IMR-90 (cell line): ENCODE measurements around the gene PRMT1. TPM values are rescaled to one million over a fixed set of nuclear protein-coding genes. Genes with fewer than 3 reads are reported as not detected.

Experiments
- ATAC-seq: fragments of 200-7000 bp; cut with Tn5 transposase; 2 replicates; pipeline ENCODE4 v1.9.1; 2020; ENCODE audit warnings: low read depth, mild to moderate bottlenecking, moderate library complexity
- BruUV-seq: library from RNA; stranded (reverse); fragments of 400-500 nt; replicated peaks from 2 replicates; lab custom pipeline; 2021; lab: Mats Ljungman, UMichigan
- CTCF ChIA-PET: fragments of 300-600 bp; formaldehyde crosslinking; extraction: SDS; loops from one replicate; lab custom pipeline; 2021; ENCODE audit warnings: antibody characterized with exemption; lab: Yijun Ruan, JAX
- POLR2A ChIA-PET: fragments of 300-600 bp; sonication (Branson Sonifier 250); formaldehyde crosslinking; loops from one replicate; lab custom pipeline; 2022; ENCODE audit warnings: antibody characterized with exemption; ENCODE audit not compliant: unreplicated experiment; lab: Charles Lee
- DNase-seq: peaks from one replicate; pipeline ENCODE4 v3.0.0; 2013
- H2AFZ ChIP-seq: replicated peaks from 2 replicates; pipeline ENCODE3; 2013; ENCODE audit warnings: low read length, mild to moderate bottlenecking; ENCODE audit not compliant: poor library complexity
- H2AK5ac ChIP-seq: 2 replicates; pipeline ENCODE4 v1.6.1; 2013; ENCODE audit warnings: low read depth, low read length, inconsistent platforms
- H2AK9ac ChIP-seq: replicated peaks from 2 replicates; pipeline ENCODE3; 2013; ENCODE audit warnings: mild to moderate bottlenecking, low read depth, low read length, moderate library complexity; ENCODE audit not compliant: poor library complexity
- H2BK120ac ChIP-seq: 2 replicates; pipeline ENCODE4 v1.6.1; 2013; ENCODE audit warnings: low read depth, low read length, inconsistent platforms
- H2BK15ac ChIP-seq: 3 replicates; pipeline ENCODE4 v1.6.1; 2013; ENCODE audit warnings: low read depth, low read length, inconsistent platforms
- H2BK20ac ChIP-seq: 2 replicates; pipeline ENCODE4 v1.6.1; 2013; ENCODE audit warnings: low read depth, mild to moderate bottlenecking, inconsistent platforms, low read length, moderate library complexity
- H2BK5ac ChIP-seq: 2 replicates; pipeline ENCODE4 v1.6.1; 2013; ENCODE audit warnings: mild to moderate bottlenecking, low read depth, low read length, inconsistent platforms; ENCODE audit not compliant: poor library complexity, severe bottlenecking
- H3K14ac ChIP-seq: replicated peaks from 2 replicates; pipeline ENCODE4 v1.6.1; 2013; ENCODE audit warnings: low read depth, low read length, inconsistent platforms
- H3K18ac ChIP-seq: 2 replicates; pipeline ENCODE4 v1.6.1; 2013; ENCODE audit warnings: low read depth, low read length, control low read depth
- H3K23ac ChIP-seq: 2 replicates; pipeline ENCODE4 v1.6.1; 2013; ENCODE audit warnings: low read depth, low read length, inconsistent platforms
- H3K27ac ChIP-seq: 2 replicates; pipeline ENCODE4 v1.5.1; 2013; ENCODE audit warnings: mild to moderate bottlenecking, control low read depth, low read length; ENCODE audit not compliant: insufficient read depth
- H3K27me3 ChIP-seq: 2 replicates; pipeline ENCODE4 v1.6.1; 2013; ENCODE audit warnings: low read length; ENCODE audit not compliant: control insufficient read depth, insufficient read depth
- H3K36me3 ChIP-seq: 2 replicates; pipeline ENCODE4 v1.6.1; 2013; ENCODE audit warnings: low read length, mixed read lengths; ENCODE audit not compliant: control insufficient read depth, insufficient read depth
- H3K4ac ChIP-seq: 2 replicates; pipeline ENCODE4 v1.6.1; 2013; ENCODE audit warnings: low read depth, low read length, inconsistent platforms
- H3K4me1 ChIP-seq: 2 replicates; pipeline ENCODE4 v1.6.1; 2013; ENCODE audit warnings: low read length, mixed read lengths; ENCODE audit not compliant: control insufficient read depth, insufficient read depth
- H3K4me2 ChIP-seq: 2 replicates; pipeline ENCODE4 v1.6.1; 2013; ENCODE audit warnings: low read depth, mild to moderate bottlenecking, control low read depth, low read length, moderate library complexity
- H3K4me3 ChIP-seq: 2 replicates; pipeline ENCODE4 v1.5.1; 2013; ENCODE audit warnings: low read depth, mild to moderate bottlenecking, control low read depth, low read length, moderate library complexity; ENCODE audit not compliant: insufficient read depth
- H3K56ac ChIP-seq: 2 replicates; pipeline ENCODE4 v1.6.1; 2013; ENCODE audit warnings: low read length, inconsistent platforms; ENCODE audit not compliant: insufficient read depth; ENCODE audit errors: extremely low read depth
- H3K79me1 ChIP-seq, 2 experiments: 2 replicates each; pipeline ENCODE4 v1.6.1; 2013; ENCODE audit warnings: low read length in 2 of 2, inconsistent platforms in 1 of 2, low read depth in 1 of 2
- H3K9ac ChIP-seq: 2 replicates; pipeline ENCODE4 v1.6.1; 2013; ENCODE audit warnings: low read depth, low read length, control low read depth
- H3K9me1 ChIP-seq: 2 replicates; pipeline ENCODE4 v1.6.1; 2013; ENCODE audit warnings: low read length, inconsistent platforms; ENCODE audit not compliant: insufficient read depth
- H3K9me3 ChIP-seq: 2 replicates; pipeline ENCODE4 v1.6.1; 2013; ENCODE audit warnings: low read length; ENCODE audit not compliant: control insufficient read depth, insufficient read depth
- H4K20me1 ChIP-seq: 2 replicates; pipeline ENCODE4 v1.6.1; 2013; ENCODE audit warnings: low read length, inconsistent platforms; ENCODE audit not compliant: insufficient read depth
- H4K5ac ChIP-seq: 2 replicates; pipeline ENCODE4 v1.6.1; 2013; ENCODE audit warnings: mild to moderate bottlenecking, low read depth, low read length, control low read depth
- H4K8ac ChIP-seq, 2 experiments: 2 replicates each; pipeline ENCODE4 v1.6.1; 2013; ENCODE audit warnings: low read depth in 2 of 2, low read length in 2 of 2, control low read depth in 1 of 2, inconsistent platforms in 1 of 2
- H4K91ac ChIP-seq: 2 replicates; pipeline ENCODE4 v1.6.1; 2013; ENCODE audit warnings: low read depth, low read length, inconsistent platforms; ENCODE audit not compliant: insufficient read depth
- MXI1 ChIP-seq: IDR thresholded peaks from 2 replicates; pipeline ENCODE4 v1.6.1; 2012; ENCODE audit warnings: low read depth, mild to moderate bottlenecking, low read length, moderate library complexity, borderline replicate concordance
- SMC3 ChIP-seq: fragments of 150-350 bp; IDR thresholded peaks from 2 replicates; pipeline ENCODE4 v1.6.1; 2016; ENCODE audit warnings: low read depth, mild to moderate bottlenecking, antibody characterized with exemption, low read length, moderate library complexity
- WGBS, 2 experiments: methylation state at CpG; one replicate each; pipeline versions ENCODE4 v1.1.5 to v1.1.7; 2013; ENCODE audit warnings: missing lambda C conversion rate in 2 of 2; ENCODE audit not compliant: insufficient read length in 1 of 2; ENCODE audit errors: extremely low coverage in 2 of 2; 5-methylcytosine and 5-hydroxymethylcytosine counted together
- dilution Hi-C: fragments of 300-500 bp; cut with HindIII; formaldehyde crosslinking; loops from one replicate; pipeline ENCODE4 v1.14.3; 2018; ENCODE audit warnings: low sequenced_read_pairs; ENCODE audit not compliant: unreplicated experiment
- in situ Hi-C: fragments of 300-500 bp; cut with MboI; formaldehyde crosslinking; loops from 3 replicates; pipeline ENCODE4 v1.14.3; 2019; ENCODE audit warnings: low sequenced_read_pairs, inconsistent platforms, mixed read lengths
- intact Hi-C: fragments of 100-400 bp; cut with micrococcal nuclease; formaldehyde crosslinking; loops from 2 replicates; pipeline ENCODE4 v1.10.0; 2022
- polyA plus RNA-seq, 3 experiments: library from polyadenylated mRNA; depleted of rRNA; stranded (reverse); fragments of >200 nt; gene quantifications; 2 replicates each; pipeline ENCODE4 v1.2.3, GENCODE V29; 2012; ENCODE audit warnings: low replicate concordance in 1 of 3
- total RNA-seq: library from RNA; depleted of rRNA; stranded (reverse); fragments of >200 nt; gene quantifications from 2 replicates; pipeline ENCODE4 v1.2.3, GENCODE V29; 2012

Gene PRMT1
- total and polyA plus RNA-seq, 2 of the 4 experiments (the other 2 are of a cell fraction) = 497 to 840 TPM

GRCh38 chr19:49718511-49718910 lies 41.4 kb downstream of the PRMT1 start:
- Histone ChIP-seq H3K23ac (no peak overlapping the region), H4K5ac (no peak overlapping the region), H3K18ac (no peak overlapping the region), H4K20me1 (no peaks in the 10 kb centered on the region), H3K4ac (no peak overlapping the region), H2BK5ac (no peak overlapping the region), H2AK5ac (no peak overlapping the region), H2AFZ (no peak overlapping the region), H3K4me2 (no peak overlapping the region), H3K79me1 (no peaks in the 10 kb centered on the region), H3K27me3 (no peaks in the 10 kb centered on the region), H4K91ac (no peak overlapping the region), H3K14ac (no peak overlapping the region), H3K9ac (no peak overlapping the region), H3K9me3 (no peaks in the 10 kb centered on the region), H2BK20ac (no peak overlapping the region), H3K4me3 (no peak overlapping the region), H2AK9ac (no peak overlapping the region), H3K56ac (no peak overlapping the region), H3K36me3 (peaks cover 1% of the 10 kb centered on the region; the same call in 1 of the 2 replicates), H3K9me1 (no peaks in the 10 kb centered on the region), H4K8ac (no peak overlapping the region), H2BK120ac (no peak overlapping the region), H3K27ac (no peak overlapping the region), H3K4me1 (no peaks in the 10 kb centered on the region), H2BK15ac (no peak overlapping the region)
- 80% methylated on average over 2 of the region's 8 CpGs; no CpG with 5 or more reads in 1 of the 2 experiments for WGBS, 2 experiments
- intact Hi-C loops = loop anchor here (10.0 kb wide), 1 partner anchor 96 kb away; the partner anchor contains the start of genes FUZ and MED25
- ChIA-PET POLR2A (no interaction called here), CTCF (no interaction called here)
- dilution Hi-C loops = no loop called here
- BruUV-seq = no TSS peak
- TF ChIP-seq SMC3 = no peak
- TF ChIP-seq MXI1 = no peak
- in situ Hi-C loops = no loop called here
- ATAC-seq = peak; percentile 28
- DNase-seq = peak; percentile 35
